ENCODE data around the gene RAET1E.
"Not testable (repeated sequence)": the region's sequence is repeated elsewhere in the genome, so short reads cannot be mapped to it uniquely, and the experiment has no call there.

The RAET1E gene

GRCh38 chr6:149848343-149848742 lies 49.6 kb downstream of the RAET1E start:
- H3K27me3 ChIP-seq (ENCODE audit: control insufficient read depth in 5 of 5, insufficient read depth in 4 of 5, low read length in 5 of 5); H3K9ac ChIP-seq (ENCODE audit: low read length in 5 of 5); H3K4me3 ChIP-seq (ENCODE audit: low read depth in 1 of 5, low read length in 5 of 5); H3K9me3 ChIP-seq (ENCODE audit: control insufficient read depth in 5 of 5, low read length in 5 of 5); H3K27ac ChIP-seq (ENCODE audit: low read depth, low read length): not testable (repeated sequence)
- Histone ChIP-seq H3K36me3 (ENCODE audit: control insufficient read depth in 5 of 5, insufficient read depth in 5 of 5, low read length in 5 of 5) (peaks cover 3 to 16% (median 8%) of the 10 kb centered on the region in 5 donors), H3K4me1 (ENCODE audit: control insufficient read depth in 5 of 5, insufficient read depth in 5 of 5, low read length in 5 of 5) (peaks cover 0 to 14% (median 6%) of the 10 kb centered on the region in 5 donors)

All from subcutaneous abdominal adipose tissue (tissue), 5 donors.